Endothelial cell of umbilical vein (primary cell): Measurements from ENCODE around the gene TTC3. TPM values are rescaled to one million over a fixed set of nuclear protein-coding genes. Genes with fewer than 3 reads are reported as not detected.

Source experiments
- BruUV-seq: library from RNA; stranded (reverse); fragments of 400-500 nt; replicated peaks from 2 replicates; lab custom pipeline; 2021; lab: Mats Ljungman, UMichigan
- CTCF ChIA-PET: fragments of 300-600, 350-600 bp; sonication (Branson Sonifier 250); formaldehyde crosslinking; loops from one replicate; lab custom pipeline; 2021; ENCODE audit warnings: antibody characterized with exemption, inconsistent platforms; lab: Charles Lee
- POLR2A ChIA-PET: fragments of 300-600, 350-600 bp; sonication (Branson Sonifier 250); formaldehyde crosslinking; loops from one replicate; lab custom pipeline; 2021; ENCODE audit warnings: antibody characterized with exemption, inconsistent platforms; lab: Charles Lee
- DNase-seq: peaks from one replicate; pipeline ENCODE4 v3.0.0-alpha.2; 2011; ENCODE audit warnings: low read depth, low spot score
- FAIRE-seq: peaks from 2 replicates; lab custom pipeline; 2011; peaks lifted over from hg19 to GRCh38; lab: Jason Lieb, UNC
- H2AFZ ChIP-seq: 2 replicates; pipeline ENCODE4 v1.6.0; 2012; ENCODE audit warnings: low read depth, low read length, control low read depth, inconsistent platforms
- H3K27ac ChIP-seq: 2 replicates; pipeline ENCODE4 v1.5.1; 2011; ENCODE audit warnings: low read depth, mild to moderate bottlenecking, control low read depth, low read length, moderate library complexity; ENCODE audit not compliant: insufficient read depth
- H3K27me3 ChIP-seq, 2 experiments: 2 replicates each; pipeline versions ENCODE4 v1.6.0 to v1.6.1; 2011; ENCODE audit warnings: low read length in 2 of 2, mixed read lengths in 1 of 2; ENCODE audit not compliant: control insufficient read depth in 2 of 2, insufficient read depth in 2 of 2
- H3K36me3 ChIP-seq, 2 experiments: 2 replicates in 1 of 2; 3 replicates in 1 of 2; pipeline ENCODE4 v1.5.1; 2011; ENCODE audit warnings: low read length in 2 of 2, mild to moderate bottlenecking in 1 of 2, moderate library complexity in 1 of 2; ENCODE audit not compliant: control insufficient read depth in 2 of 2, insufficient read depth in 2 of 2; ENCODE audit errors: extremely low read depth in 1 of 2
- H3K4me1 ChIP-seq: 3 replicates; pipeline ENCODE4 v1.5.1; 2011; ENCODE audit warnings: mild to moderate bottlenecking, low read length; ENCODE audit not compliant: control insufficient read depth, insufficient read depth; ENCODE audit errors: extremely low read depth
- H3K4me2 ChIP-seq: 2 replicates; pipeline ENCODE4 v1.6.1; 2011; ENCODE audit warnings: low read length, control low read depth, mixed read lengths; ENCODE audit not compliant: insufficient read depth
- H3K4me3 ChIP-seq, 3 experiments: fragments of 200-600 bp in 1 of 3; sonication (generic), shearing (Covaris generic) in 1 of 3; replicated peaks in 1 of 3; 2 replicates each; pipeline ENCODE4 v1.5.1; 2011 to 2016; ENCODE audit warnings: control low read depth in 3 of 3, low read length in 3 of 3, mild to moderate bottlenecking in 2 of 3, inconsistent platforms in 1 of 3, low read depth in 1 of 3, moderate library complexity in 1 of 3; ENCODE audit not compliant: insufficient read depth in 1 of 3
- H3K79me2 ChIP-seq: 2 replicates; pipeline ENCODE4 v1.6.0; 2012; ENCODE audit warnings: low read length, inconsistent platforms; ENCODE audit not compliant: control insufficient read depth, insufficient read depth
- H3K9ac ChIP-seq: replicated peaks from 2 replicates; pipeline ENCODE3; 2011; ENCODE audit warnings: low read length, control low read depth; ENCODE audit not compliant: insufficient read depth; ENCODE audit errors: extremely low read depth
- H3K9me1 ChIP-seq: replicated peaks from 3 replicates; pipeline ENCODE4 v1.6.0; 2011; ENCODE audit warnings: mild to moderate bottlenecking, low read length; ENCODE audit not compliant: control insufficient read depth, insufficient read depth; ENCODE audit errors: extremely low read depth
- H3K9me3 ChIP-seq: replicated peaks from 2 replicates; pipeline ENCODE4 v1.5.1; 2012; ENCODE audit warnings: low read length, inconsistent platforms; ENCODE audit not compliant: control insufficient read depth, insufficient read depth
- H4K20me1 ChIP-seq: replicated peaks from 2 replicates; pipeline ENCODE3; 2011; ENCODE audit warnings: mild to moderate bottlenecking, low read length; ENCODE audit not compliant: control insufficient read depth, insufficient read depth; ENCODE audit errors: extremely low read depth
- EZH2 ChIP-seq: IDR thresholded peaks from 2 replicates; pipeline ENCODE4 v1.6.1; 2012; ENCODE audit warnings: borderline replicate concordance, low read depth, mild to moderate bottlenecking, moderate library complexity, low read length, inconsistent platforms; ENCODE audit not compliant: severe bottlenecking
- FOS ChIP-seq: IDR thresholded peaks from 2 replicates; pipeline ENCODE4 v1.6.1; 2011; ENCODE audit warnings: mild to moderate bottlenecking, low read length, moderate library complexity, borderline replicate concordance; ENCODE audit not compliant: insufficient read depth
- GATA2 ChIP-seq: IDR thresholded peaks from 2 replicates; pipeline ENCODE4 v1.7.0; 2011; ENCODE audit warnings: low read depth, mild to moderate bottlenecking, moderate library complexity, mixed read lengths, low read length; ENCODE audit not compliant: insufficient read length, insufficient read depth
- JUN ChIP-seq: IDR thresholded peaks from 2 replicates; pipeline ENCODE4 v1.6.1; 2011; ENCODE audit warnings: borderline replicate concordance, low read depth; ENCODE audit not compliant: insufficient read length, insufficient read depth
- MYC ChIP-seq: IDR thresholded peaks from one replicate; pipeline ENCODE4 v1.6.1; 2011; ENCODE audit warnings: mild to moderate bottlenecking, low read depth, low read length
- POLR2A ChIP-seq: IDR thresholded peaks from 2 replicates; pipeline ENCODE4 v1.6.1; 2012; ENCODE audit warnings: low read depth, mild to moderate bottlenecking, control low read depth, low read length
- POLR2AphosphoS5 ChIP-seq: IDR thresholded peaks from 2 replicates; pipeline ENCODE4 v1.6.1; 2012; ENCODE audit warnings: low read depth, mild to moderate bottlenecking, control low read depth, low read length, moderate library complexity; ENCODE audit not compliant: insufficient read depth
- dilution Hi-C: fragments of 300-500 bp; cut with MboI; formaldehyde crosslinking; loops from one replicate; pipeline ENCODE4 v1.15.0; 2019; ENCODE audit warnings: low sequenced_read_pairs; ENCODE audit not compliant: extremely low pct_ligation_motif_present
- intact Hi-C: fragments of 100-400 bp; cut with micrococcal nuclease; formaldehyde crosslinking; loops from one replicate; pipeline ENCODE4 v1.10.0; 2022
- polyA plus RNA-seq, 4 experiments: library from polyadenylated mRNA; depleted of rRNA in 3 of 4; stranded (reverse) in 3 of 4; unstranded in 1 of 4; fragments of >200 nt; gene quantifications; 2 replicates each; pipeline versions ENCODE4 v1.2.1 to v1.2.3, GENCODE V29; 2011 to 2012; ENCODE audit warnings: missing spikeins in 1 of 4
- total RNA-seq: library from RNA; stranded (reverse); gene quantifications from 2 replicates; pipeline ENCODE4 v1.2.3, GENCODE V29; 2021
- TF ChIP-seq, protein P1 (sequence below): IDR thresholded peaks from 2 replicates; pipeline ENCODE4 v1.6.1; 2011; ENCODE audit not compliant: insufficient read depth, insufficient read length
- TF ChIP-seq, protein P2 (sequence below), 2 donors: IDR thresholded peaks; 1 replicate in 1 of 2; 2 replicates in 1 of 2; pipeline ENCODE4 v1.5.1; 2011; ENCODE audit warnings: low read length in 2 of 2, mild to moderate bottlenecking in 2 of 2, moderate library complexity in 2 of 2, control low read depth in 1 of 2, inconsistent platforms in 1 of 2, low read depth in 1 of 2; ENCODE audit not compliant: insufficient read depth in 1 of 2; ENCODE audit errors: extremely low read depth in 1 of 2

Gene TTC3
- total and polyA plus RNA-seq, 2 donors (not counting 3 experiments of a cell fraction or from before 2014, with no cell fraction given): 26.2 to 113 TPM

DNA sequence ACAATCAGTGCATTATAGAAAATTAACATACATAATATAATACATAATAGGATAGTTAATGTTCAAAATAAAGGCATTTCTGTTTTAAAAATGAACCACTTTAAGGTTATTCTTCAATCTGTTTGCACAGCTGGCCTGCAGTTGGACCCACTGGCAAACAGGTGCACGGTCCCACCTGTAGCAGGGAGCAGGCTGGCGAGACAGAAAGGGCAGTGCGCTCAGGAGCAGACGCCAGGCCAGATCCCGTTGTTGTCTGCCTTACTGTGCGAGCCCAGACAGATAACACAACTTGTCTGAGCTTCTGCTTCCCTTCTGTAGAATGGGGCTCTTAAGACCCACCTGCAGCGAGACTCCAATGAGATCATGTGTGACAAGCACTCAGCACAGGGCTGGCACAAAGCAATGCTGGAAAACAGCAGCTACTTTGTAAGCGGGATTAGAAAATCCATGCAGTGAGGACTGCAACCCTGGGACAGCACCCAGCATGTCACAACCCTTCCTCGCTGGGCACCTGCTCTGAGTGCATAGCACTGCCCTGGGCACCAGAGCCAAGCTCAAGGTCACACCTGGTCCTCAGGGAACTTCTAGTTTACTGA, 160.6 kb downstream of the TTC3 start:
- H3K36me3 ChIP-seq: peaks cover 9 to 18% of the 10 kb centered on the region in 2 experiments
- H3K79me2 ChIP-seq: no peaks in the 10 kb centered on the region
- dilution Hi-C loops (no loop called here), intact Hi-C loops (no loop called here)
- H3K27ac ChIP-seq: no peak overlapping the region
- H4K20me1 ChIP-seq: no peaks in the 10 kb centered on the region
- H2AFZ ChIP-seq: no peak overlapping the region
- no peak overlapping the region for H3K4me3 ChIP-seq
- no peaks in the 10 kb centered on the region for H3K9me1 ChIP-seq
- TF ChIP-seq, protein P1, sequence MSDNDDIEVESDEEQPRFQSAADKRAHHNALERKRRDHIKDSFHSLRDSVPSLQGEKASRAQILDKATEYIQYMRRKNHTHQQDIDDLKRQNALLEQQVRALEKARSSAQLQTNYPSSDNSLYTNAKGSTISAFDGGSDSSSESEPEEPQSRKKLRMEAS: no peak
- TF ChIP-seq MYC (no peak), POLR2A (no peak), EZH2 (no peak), FOS (no peak), JUN (no peak), GATA2 (no peak), POLR2AphosphoS5 (no peak)
- TF ChIP-seq, protein P2, sequence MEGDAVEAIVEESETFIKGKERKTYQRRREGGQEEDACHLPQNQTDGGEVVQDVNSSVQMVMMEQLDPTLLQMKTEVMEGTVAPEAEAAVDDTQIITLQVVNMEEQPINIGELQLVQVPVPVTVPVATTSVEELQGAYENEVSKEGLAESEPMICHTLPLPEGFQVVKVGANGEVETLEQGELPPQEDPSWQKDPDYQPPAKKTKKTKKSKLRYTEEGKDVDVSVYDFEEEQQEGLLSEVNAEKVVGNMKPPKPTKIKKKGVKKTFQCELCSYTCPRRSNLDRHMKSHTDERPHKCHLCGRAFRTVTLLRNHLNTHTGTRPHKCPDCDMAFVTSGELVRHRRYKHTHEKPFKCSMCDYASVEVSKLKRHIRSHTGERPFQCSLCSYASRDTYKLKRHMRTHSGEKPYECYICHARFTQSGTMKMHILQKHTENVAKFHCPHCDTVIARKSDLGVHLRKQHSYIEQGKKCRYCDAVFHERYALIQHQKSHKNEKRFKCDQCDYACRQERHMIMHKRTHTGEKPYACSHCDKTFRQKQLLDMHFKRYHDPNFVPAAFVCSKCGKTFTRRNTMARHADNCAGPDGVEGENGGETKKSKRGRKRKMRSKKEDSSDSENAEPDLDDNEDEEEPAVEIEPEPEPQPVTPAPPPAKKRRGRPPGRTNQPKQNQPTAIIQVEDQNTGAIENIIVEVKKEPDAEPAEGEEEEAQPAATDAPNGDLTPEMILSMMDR (IDR thresholded peaks at IDR 0.05; ENCODE audit: extremely low read depth in 1 of 2, insufficient read depth in 1 of 2, low read depth in 1 of 2, low read length in 2 of 2): no peak
- peaks cover 15% of the 10 kb centered on the region for H3K4me1 ChIP-seq
- ChIA-PET CTCF (no interaction called here), POLR2A (no interaction called here)
- H3K4me2 ChIP-seq: no peak overlapping the region
- no peak for FAIRE-seq
- no peak for DNase-seq
- no peaks in the 10 kb centered on the region for H3K27me3 ChIP-seq
- no peak overlapping the region for H3K9ac ChIP-seq
- H3K9me3 ChIP-seq: no peaks in the 10 kb centered on the region
- BruUV-seq: no TSS peak
